GM12801 (cell line): ENCODE data around the gene MINDY4.

ENCODE experiments used
- CTCF ChIP-seq: IDR thresholded peaks from one replicate; pipeline ENCODE4 v1.5.1; 2011; ENCODE audit warnings: control low read depth; ENCODE audit not compliant: insufficient read length; ENCODE audit errors: extremely low read depth

Gene MINDY4

DNA sequence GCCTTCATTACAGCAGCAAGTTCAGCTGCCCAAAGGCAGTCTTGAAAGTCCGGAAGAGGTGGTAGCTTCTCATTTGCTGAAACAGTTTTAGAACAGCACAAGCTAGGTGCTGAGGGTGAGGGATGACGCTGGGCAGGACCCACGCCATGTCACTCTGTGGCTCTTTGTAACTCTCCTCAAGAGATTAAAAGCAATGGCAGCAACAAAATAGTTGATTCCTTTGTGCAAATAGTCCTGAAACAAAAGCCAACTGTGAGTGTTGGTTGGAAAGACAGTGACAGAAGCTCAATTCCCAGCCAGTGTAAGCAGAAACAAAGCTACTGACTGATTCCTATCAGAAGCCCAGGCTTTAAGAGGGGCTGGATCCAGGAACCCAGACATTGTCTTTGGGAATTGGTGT, 92.9 kb downstream of the MINDY4 start:
- no peak for TF ChIP-seq CTCF

DNA sequence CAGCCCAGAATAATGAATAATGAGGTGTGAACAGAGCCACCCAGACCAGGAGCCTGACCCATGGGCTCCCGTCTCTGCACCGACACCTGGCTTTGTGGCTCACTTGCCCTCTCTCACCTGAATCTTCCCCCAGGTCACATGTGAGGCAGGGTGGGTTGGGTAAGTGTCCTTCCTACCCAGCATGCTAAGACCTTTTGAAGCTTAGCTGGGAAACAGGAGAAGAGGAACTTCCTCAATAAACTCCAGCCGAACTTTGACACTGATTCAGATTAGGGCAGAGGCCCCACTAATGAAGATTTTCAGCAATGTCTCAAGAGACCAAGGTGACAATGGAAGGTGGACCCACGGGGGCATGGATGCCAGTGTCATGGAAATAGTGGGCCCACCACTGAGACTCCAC, 93.9 kb downstream of the MINDY4 start:
- no peak for TF ChIP-seq CTCF

DNA sequence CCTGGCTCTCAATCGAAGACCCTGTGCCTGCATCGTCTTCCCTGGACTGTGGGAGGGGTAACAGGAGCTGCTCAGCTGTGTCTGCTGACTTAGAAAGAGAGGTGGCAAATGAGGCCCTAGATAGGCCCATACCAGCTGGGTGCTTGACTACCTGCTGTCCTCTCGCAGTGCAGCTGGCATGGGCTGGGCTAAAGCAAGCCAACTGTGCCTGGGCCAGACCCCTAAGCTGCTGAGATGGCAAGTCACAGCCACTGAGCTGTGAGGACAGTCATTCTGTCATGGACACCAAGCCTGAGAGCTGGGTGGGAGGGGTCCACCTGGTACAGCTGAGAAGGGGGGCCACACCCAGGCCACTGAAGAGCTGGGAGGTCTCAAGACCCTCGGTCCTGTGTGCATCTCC, 94.6 kb downstream of the MINDY4 start:
- TF ChIP-seq CTCF, result no peak

- no peak for TF ChIP-seq CTCF
Observed at GRCh38 chr7:30866939-30867338, 95.7 kb downstream of the MINDY4 start.

DNA sequence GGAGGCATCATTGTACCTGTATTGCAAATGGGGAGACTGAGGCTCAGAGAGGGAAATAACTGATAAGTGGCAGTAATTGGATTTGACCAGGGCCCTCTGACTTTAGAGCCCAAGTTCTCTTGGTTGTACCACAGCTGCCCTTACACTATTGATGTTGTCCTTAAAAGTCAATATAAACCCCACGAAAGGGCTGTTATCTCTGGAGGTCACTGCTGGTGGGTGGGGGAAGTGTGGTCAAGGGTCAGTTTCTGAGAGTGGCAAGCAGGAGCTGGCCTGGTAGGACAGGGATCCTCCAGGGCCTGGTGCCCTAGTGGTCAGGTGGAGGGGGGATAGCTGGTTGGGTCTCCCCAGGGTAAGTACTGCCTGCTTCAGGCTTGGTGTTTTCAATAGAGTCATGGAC, 96.3 kb downstream of the MINDY4 start:
- no peak for TF ChIP-seq CTCF

GRCh38 chr7:30869794-30870611, 98.8 kb downstream of the MINDY4 start:
- no peak for TF ChIP-seq CTCF

DNA sequence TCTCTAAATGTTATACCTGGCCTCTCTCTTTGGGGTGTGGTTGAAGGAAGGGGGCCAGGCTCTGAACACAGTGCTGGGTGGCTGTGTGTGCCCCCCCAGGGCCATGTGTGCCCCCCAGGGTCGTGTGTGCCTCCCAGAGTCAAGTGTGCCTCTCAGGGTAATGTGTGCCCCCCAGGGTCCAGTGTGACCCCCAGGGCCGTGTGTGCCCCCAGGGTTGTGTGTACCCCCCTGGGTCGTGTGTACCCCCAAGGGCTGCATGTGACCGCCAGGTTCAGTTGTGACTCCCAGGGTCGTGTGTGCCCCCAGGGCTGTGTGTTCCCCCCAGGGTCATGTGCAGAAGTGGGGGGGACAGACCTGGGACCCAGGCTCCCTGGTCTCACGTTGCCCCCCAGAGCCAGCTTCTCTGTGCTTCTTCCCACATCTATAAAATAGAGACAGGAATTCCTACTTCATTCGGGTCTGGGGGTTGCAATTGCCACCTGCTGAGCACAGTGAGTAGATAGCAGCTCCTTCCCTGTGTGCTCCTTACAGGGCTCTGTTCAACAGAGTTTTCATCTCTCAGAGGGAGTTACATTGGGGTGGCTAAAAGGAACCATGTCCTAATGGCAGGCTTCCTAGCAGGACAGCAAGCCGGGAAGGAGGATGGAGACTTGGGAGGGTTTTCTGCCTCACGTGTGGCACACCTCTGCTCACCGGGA, 99.8 kb downstream of the MINDY4 start:
- no peak for TF ChIP-seq CTCF
